ENCODE measurements around the gene NRIP3.

- TF ChIP-seq CTCF (IDR thresholded peaks at IDR 0.05) (peak in 1 of 4 experiments; percentile 7), POLR2A (IDR thresholded peaks at IDR 0.05) (peak; percentile 72 to 88)
Measured at GRCh38 chr11:8964324-8965320, 39.2 kb downstream of the NRIP3 start, which contains the start of gene TMEM9B.

Measured in uterus (tissue), 2 donors.